ENCODE measurements around the gene GATD1. TPM values are rescaled to one million over a fixed set of nuclear protein-coding genes. Genes with fewer than 3 reads are reported as not detected.

The GATD1 gene, protein sequence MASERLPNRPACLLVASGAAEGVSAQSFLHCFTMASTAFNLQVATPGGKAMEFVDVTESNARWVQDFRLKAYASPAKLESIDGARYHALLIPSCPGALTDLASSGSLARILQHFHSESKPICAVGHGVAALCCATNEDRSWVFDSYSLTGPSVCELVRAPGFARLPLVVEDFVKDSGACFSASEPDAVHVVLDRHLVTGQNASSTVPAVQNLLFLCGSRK
- total RNA-seq, result 37.6 TPM

DNA sequence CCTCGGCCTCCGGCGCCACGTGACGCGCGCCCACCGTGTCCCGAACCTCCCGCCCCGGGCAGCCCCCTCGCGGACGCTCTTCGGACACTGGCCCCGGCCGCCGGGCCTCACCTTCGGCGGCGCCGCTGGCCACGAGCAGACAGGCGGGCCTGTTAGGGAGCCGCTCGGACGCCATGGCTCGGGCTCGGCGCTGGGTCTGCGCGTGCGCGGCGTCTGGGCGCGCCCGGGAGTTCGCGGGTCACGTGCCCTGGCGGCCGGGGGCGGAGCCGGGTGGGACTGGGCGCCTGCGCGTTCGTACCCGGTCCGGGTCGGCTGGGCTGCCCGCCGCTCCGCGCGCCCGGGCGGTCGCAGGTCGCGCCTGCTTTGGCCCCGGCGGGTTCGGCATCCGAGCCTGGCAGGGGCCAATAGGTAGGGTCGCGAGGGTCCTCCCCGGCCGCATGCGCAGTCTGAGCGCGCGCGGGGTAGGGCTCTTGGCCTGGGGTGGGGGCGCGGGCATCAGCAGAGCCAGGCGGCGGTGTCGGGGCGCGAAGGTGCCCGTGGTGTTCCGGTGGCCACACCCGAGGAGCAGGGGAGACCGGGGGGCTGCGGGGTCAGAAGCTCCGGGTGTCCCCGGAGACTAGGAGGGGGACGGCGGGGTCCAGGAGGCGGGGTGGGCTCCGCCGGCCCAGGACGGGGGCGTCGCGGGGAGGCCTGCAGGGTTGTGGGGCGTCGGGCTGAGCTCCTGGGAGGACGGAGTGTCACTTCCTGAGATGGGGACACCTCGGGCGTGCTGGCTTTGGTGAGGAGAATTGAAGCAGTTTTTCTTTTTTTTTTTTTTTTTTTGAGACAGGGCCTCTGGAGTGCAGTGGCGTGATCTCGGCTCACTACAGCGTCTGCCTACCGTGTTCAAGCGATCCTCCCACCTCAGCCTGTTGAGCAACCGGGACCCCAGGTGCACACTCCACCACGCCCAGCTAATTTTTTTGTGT is at the start of gene GATD1:
TSS of gene GATD1 (minus strand) at position 200 of the 968 bp plus-strand sequence. CDS start at position 175, 25 bp downstream.

DNA sequence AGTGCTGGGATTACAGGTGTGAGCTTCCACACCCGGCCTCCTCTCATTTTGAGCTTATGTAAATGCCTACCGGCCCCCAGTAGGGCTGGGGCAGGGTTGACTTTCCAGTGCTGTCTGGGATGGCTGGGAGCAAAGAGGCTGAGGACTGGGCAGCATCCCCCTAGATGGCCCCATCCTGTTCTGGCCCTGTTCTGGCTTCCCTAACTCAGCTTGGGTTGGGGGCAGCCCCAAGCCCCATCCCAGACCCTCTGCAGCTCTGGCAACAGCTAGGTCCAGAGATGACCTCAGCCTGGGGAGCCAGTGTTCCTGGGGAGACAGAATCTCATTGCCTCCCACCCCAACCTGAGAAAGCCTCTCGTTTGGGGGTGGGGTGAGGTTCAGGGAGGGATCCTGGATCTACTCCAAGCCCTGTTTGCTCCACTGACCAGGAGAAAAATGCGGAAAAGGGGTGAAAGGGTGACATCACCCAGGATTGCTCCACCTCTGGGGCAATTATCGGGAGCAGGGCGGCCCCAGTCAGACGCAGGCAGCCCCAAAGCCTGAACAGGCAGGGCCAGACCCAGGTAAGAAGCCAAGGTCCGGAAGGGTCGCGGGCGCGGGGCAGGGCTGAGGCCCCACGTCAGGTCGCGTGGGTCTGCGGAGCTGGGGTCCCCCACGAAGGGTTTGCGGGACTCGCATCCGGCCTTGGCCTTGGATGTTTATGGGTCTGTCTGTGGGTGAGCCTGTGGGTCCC is 41.3 kb upstream of the GATD1 start, which contains the start of gene PNPLA2:
TSS of gene PNPLA2 (plus strand) at position 519 of the 733 bp plus-strand sequence. CDS start 805 bp downstream, outside the sequence.

DNA sequence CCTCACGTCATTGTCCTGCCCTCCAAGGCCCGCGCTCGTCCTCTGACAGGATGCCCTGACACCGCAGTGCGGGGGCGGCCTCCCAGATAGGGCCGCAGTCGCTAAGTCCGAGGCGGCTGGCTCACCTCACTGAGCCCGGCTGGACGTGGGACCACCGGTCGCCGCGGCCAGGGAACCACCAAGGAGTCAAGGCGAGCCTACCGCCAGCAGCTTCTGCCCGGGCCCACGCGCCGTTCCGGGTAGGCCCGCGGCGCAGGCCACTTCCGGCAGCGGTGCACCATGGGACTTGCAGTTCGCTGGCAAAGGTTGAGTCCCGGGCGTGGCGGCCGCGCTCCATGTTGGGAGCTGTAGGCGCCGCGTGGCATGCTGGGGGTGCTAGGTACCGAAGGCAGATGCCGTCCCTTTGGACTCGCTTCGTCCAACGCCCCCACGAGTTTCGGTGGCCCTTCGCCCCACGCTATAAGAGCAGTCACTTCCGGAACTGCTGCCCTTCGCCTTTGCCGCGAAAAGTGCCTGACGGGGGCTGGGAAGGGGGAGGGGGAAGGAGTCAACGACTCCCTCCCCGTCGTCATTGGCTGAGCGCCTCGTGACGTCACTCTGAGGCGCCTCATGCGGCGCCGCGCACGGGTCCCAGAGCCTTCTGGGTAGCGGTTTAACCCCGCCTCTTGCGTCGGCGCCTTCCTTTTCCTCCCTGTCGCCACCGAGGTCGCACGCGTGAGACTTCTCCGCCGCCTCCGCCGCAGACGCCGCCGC is 32.2 kb upstream of the GATD1 start, which contains the start of gene RPLP2:
TSS of gene RPLP2 (plus strand) at position 681 of the 753 bp plus-strand sequence. CDS start 268 bp downstream, outside the sequence.

DNA sequence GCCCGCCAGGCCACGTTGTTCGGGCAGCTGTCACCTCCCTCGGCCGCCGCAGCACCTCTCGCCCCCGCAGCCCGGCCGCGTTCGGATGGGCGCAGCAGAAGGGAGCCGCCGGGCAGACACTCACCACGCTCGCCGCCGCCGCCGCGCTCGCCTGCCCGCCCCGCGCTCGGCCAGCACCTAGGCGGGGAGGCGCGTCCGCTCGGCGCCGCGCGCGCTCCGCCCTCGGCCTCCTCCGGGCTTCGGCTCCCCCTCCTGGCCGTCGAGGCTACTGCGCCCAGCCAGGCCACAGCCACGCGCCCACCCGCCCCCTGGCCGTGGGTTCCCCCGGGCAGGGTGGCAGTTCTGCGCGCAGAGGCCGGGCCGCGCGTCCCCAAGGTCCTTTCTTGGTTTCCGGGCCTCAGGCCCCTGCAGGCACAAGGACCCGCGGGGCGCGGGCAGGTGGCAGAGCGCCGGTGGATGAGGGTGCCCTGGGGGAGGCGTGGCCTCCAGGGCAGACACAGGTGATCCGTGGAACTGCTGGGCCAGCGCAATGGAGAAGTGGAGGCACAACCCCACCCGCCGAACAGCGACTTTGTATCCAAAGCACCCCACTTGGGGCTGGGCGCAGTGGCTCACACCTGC is 20.9 kb upstream of the GATD1 start, which contains the start of gene SLC25A22:
TSS of gene SLC25A22 (minus strand) at position 189 of the 621 bp plus-strand sequence. CDS start 3,275 bp downstream, outside the sequence.

DNA sequence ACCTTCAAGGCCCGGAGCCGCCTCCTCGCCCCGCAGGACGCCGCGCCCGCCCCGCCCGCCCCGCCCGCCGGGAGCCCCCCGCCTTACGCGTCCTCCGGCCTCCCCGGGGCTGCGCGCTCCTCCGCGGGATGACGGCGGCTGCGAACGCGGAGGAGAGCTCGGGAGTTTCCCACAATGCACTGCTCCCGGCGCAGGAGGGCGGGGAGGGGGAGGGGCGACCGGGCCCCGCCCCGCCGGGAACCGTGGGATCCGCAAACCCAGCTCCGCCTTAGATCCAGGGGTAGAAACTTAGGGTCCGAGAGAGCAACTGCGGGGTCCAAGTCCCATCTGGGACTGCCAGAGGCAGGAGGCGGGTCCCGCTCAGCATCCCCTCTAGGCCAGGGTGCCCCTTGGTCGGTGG is 12.7 kb upstream of the GATD1 start, which contains the start of gene CEND1:
TSS of gene CEND1 (minus strand) at position 148 of the 400 bp plus-strand sequence. CDS start 1,514 bp downstream, outside the sequence.

DNA sequence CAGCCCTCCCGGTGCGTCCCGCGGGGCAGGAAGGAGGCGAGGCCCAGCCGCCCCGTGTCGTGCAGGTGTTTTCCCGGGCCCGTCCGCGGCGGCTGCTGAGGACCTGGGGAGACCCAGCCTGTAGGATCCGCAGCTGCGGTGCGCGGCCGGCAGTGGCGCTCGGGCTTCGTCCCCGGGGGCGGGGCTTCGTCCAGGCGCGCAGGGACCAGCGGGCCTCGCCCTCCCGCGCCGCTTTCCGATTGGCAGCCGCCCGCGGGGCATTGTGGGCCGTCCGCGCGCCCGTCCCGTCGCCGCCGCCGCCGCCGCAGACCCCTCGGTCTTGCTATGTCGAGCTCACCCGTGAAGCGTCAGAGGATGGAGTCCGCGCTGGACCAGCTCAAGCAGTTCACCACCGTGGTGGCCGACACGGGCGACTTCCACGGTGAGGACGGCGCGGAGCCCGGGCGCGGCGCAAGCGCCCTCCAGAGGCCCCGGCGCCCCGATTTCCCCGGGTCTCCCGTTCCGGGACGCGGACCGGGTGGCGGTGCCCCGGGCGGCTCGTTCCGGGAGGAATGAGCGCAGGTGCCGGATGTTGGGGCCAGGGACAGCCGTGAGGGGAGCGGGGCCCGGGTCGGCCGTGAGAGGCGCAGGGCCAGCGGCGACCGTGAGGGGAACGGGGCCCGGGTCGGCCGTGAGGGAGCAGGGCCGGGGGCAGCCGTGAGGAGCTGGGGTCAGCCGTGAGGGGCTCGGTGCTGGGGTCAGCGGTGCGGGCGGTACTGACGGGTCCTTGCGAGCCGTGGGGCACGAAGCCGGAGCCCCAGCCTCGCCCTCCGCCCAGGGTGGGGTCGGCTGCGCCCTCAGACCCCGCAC is 29.9 kb downstream of the GATD1 start, which contains the start of gene TALDO1:
TSS of gene TALDO1 (plus strand) at position 307 of the 849 bp plus-strand sequence. CDS start at position 325, 18 bp downstream.

Small RNA genes within 50 kb of the gene (small RNA-seq; reads per million reads assigned to genes)
- not detected for gene SNORA52 (ENCODE audit: low replicate concordance)

Other genes starting within 250 kb of the GATD1 start
- 32.6 TPM for gene HRAS, start 241.9 kb downstream of the GATD1 start, total RNA-seq
- gene LRRC56, start 240.0 kb downstream of the GATD1 start, total RNA-seq, result 1.9 TPM
- gene LMNTD2, start 216.7 kb downstream of the GATD1 start, total RNA-seq, result not detected
- 4.4 TPM for gene RASSF7, start 216.5 kb downstream of the GATD1 start, total RNA-seq
- 42.6 TPM for gene PHRF1, start 201.0 kb downstream of the GATD1 start, total RNA-seq
- 4.1 TPM for gene IRF7, start 161.5 kb downstream of the GATD1 start, total RNA-seq
- gene CDHR5, start 152.5 kb downstream of the GATD1 start, total RNA-seq, result not detected
- gene SCT, start 150.3 kb downstream of the GATD1 start, total RNA-seq, result not detected
- gene DRD4, start 140.2 kb downstream of the GATD1 start, total RNA-seq, result 0.31 TPM
- 80.8 TPM for gene DEAF1, start 82.3 kb downstream of the GATD1 start, total RNA-seq
- gene TMEM80, start 81.7 kb downstream of the GATD1 start, total RNA-seq, result 14.7 TPM
- gene EPS8L2, start 71.3 kb downstream of the GATD1 start, total RNA-seq, result not detected
- 70.1 TPM for gene TALDO1, start 30.0 kb downstream of the GATD1 start, total RNA-seq
- 11.3 TPM for gene CEND1, start 12.6 kb upstream of the GATD1 start, total RNA-seq
- 28.8 TPM for gene SLC25A22, start 20.8 kb upstream of the GATD1 start, total RNA-seq
- gene PIDD1, start 27.7 kb upstream of the GATD1 start, total RNA-seq, result 10.0 TPM
- 376 TPM for gene RPLP2, start 32.5 kb upstream of the GATD1 start, total RNA-seq
- gene PNPLA2, start 41.4 kb upstream of the GATD1 start, total RNA-seq, result 9.1 TPM
- 0.63 TPM for gene CRACR2B, start 50.4 kb upstream of the GATD1 start, total RNA-seq
- gene CD151, start 55.5 kb upstream of the GATD1 start, total RNA-seq, result 51.3 TPM
- gene POLR2L, start 65.0 kb upstream of the GATD1 start, total RNA-seq, result 13.5 TPM
- 16.0 TPM for gene TSPAN4, start 65.4 kb upstream of the GATD1 start, total RNA-seq
- gene CHID1, start 133.3 kb upstream of the GATD1 start, total RNA-seq, result 28.8 TPM
- gene AP2A2, start 148.4 kb upstream of the GATD1 start, total RNA-seq, result 82.0 TPM

Measured in parietal lobe (tissue), 2 donors.